Spleen (tissue), 7 donors: Measurements from ENCODE around the gene HPSE2.

Experiments
- POLR2A ChIP-seq, 3 donors: fragments of 450-650 bp; IDR thresholded peaks; one replicate each; pipeline ENCODE4 v1.5.1; 2017; ENCODE audit warnings: antibody characterized with exemption in 3 of 3, mild to moderate bottlenecking in 1 of 3
- POLR2AphosphoS5 ChIP-seq, 3 donors: sonication (generic); formaldehyde crosslinking; IDR thresholded peaks; one replicate each; pipeline ENCODE4 v1.5.1; 2017; ENCODE audit warnings: antibody characterized with exemption in 3 of 3
- TF ChIP-seq, protein P1 (sequence below), 11 experiments: fragments of 200-600 bp in 7 of 11; fragments of 450-650 bp in 4 of 11; sonication (generic) in 4 of 11; IDR thresholded peaks in 8 of 11; conservative IDR thresholded peaks in 3 of 11; 1 replicate in 7 of 11; 2 replicates in 4 of 11; pipeline versions ENCODE4 v1.4.0 to v1.8.0; 2016 to 2021; ENCODE audit warnings: antibody characterized with exemption in 11 of 11, inconsistent platforms in 4 of 11, mild to moderate bottlenecking in 1 of 11
- donor health status: DM: no; HTN: no; CAD: no; lungs with moderate emphysema.
- donor health status: DM: no; HTN: no; CAD: no.
- donor health status: DM: no; HTN: no; CAD: no.

DNA sequence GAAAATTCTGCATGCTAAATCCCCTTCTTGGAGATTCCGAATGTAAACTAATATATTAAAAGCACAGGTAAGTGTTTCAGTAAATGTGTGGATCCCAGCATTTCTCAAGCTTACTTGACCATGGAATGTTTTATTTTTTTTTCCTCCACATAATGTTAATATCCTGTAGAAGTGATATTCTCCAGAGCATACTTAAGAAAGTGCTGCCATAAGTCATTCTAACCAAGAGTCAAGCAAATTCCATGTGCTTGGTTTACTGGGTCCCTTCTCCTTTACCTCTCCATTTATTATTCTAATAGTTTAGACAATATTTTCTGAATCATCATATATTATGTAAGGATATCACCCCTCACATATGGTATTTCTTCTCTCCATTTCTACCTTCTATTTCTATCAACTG, 522.1 kb downstream of the HPSE2 start:
- TF ChIP-seq, protein P1, sequence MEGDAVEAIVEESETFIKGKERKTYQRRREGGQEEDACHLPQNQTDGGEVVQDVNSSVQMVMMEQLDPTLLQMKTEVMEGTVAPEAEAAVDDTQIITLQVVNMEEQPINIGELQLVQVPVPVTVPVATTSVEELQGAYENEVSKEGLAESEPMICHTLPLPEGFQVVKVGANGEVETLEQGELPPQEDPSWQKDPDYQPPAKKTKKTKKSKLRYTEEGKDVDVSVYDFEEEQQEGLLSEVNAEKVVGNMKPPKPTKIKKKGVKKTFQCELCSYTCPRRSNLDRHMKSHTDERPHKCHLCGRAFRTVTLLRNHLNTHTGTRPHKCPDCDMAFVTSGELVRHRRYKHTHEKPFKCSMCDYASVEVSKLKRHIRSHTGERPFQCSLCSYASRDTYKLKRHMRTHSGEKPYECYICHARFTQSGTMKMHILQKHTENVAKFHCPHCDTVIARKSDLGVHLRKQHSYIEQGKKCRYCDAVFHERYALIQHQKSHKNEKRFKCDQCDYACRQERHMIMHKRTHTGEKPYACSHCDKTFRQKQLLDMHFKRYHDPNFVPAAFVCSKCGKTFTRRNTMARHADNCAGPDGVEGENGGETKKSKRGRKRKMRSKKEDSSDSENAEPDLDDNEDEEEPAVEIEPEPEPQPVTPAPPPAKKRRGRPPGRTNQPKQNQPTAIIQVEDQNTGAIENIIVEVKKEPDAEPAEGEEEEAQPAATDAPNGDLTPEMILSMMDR (IDR thresholded peaks at IDR 0.05 in 8 of 11, conservative IDR thresholded peaks at IDR 0.05 in 3 of 11) = no peak
- TF ChIP-seq POLR2AphosphoS5 (IDR thresholded peaks at IDR 0.05) (no peak), POLR2A (IDR thresholded peaks at IDR 0.05) (no peak)
